K562 (cell line): Measurements from ENCODE around the gene HYAL3. TPM values are rescaled to one million over a fixed set of nuclear protein-coding genes. Genes with fewer than 3 reads are reported as not detected.

ENCODE experiments used
- ADNP ChIP-seq: fragments of 200-800 bp; sonication (Bioruptor generic); IDR thresholded peaks from 2 replicates; pipeline ENCODE4 v1.6.1; 2016; ENCODE audit warnings: missing genetic modification characterization, missing compliant biosample characterization
- ATF7 ChIP-seq: fragments of 450-650 bp; IDR thresholded peaks from 2 replicates; pipeline ENCODE4 v1.7.1; 2014; ENCODE audit warnings: mild to moderate bottlenecking, moderate library complexity
- BRD9 ChIP-seq: fragments of 450-650 bp; IDR thresholded peaks from 2 replicates; pipeline ENCODE4 v1.6.1; 2018; ENCODE audit warnings: low read depth; ENCODE audit not compliant: partially characterized antibody
- EP300 ChIP-seq: IDR thresholded peaks from 2 replicates; pipeline ENCODE4 v1.6.1; 2012; ENCODE audit warnings: low read length, improper control_type of control experiment
- GABPA ChIP-seq: fragments of 200-800 bp; sonication (Bioruptor generic); conservative IDR thresholded peaks from 2 replicates; pipeline ENCODE4 v1.6.1; 2016; ENCODE audit warnings: low read depth, missing genetic modification characterization, missing compliant biosample characterization
- HLTF ChIP-seq: fragments of 450-650 bp; IDR thresholded peaks from 2 replicates; pipeline ENCODE4 v1.6.1; 2016
- JUND ChIP-seq, 2 experiments: IDR thresholded peaks; 2 replicates in 1 of 2; 3 replicates in 1 of 2; pipeline ENCODE4 v1.6.1; 2011; ENCODE audit warnings: borderline replicate concordance in 2 of 2, low read depth in 2 of 2, low read length in 2 of 2, improper control_type of control experiment in 1 of 2, missing biosample characterization in 1 of 2, missing genetic modification characterization in 1 of 2, missing genetic modification reagents in 1 of 2
- KDM4B ChIP-seq, 2 experiments: fragments of 450-650 bp in 1 of 2; sonication (generic) in 1 of 2; IDR thresholded peaks; 2 replicates each; pipeline ENCODE4 v1.6.1; 2016 to 2017; ENCODE audit warnings: borderline replicate concordance in 2 of 2, antibody characterized with exemption in 1 of 2, low read depth in 1 of 2, mild to moderate bottlenecking in 1 of 2
- NCOA1 ChIP-seq: fragments of 450-650 bp; IDR thresholded peaks from 2 replicates; pipeline ENCODE4 v1.6.1; 2016; ENCODE audit warnings: low read depth
- PATZ1 ChIP-seq: fragments of 250-450 bp; sonication (Bioruptor Pico); IDR thresholded peaks from 2 replicates; pipeline ENCODE4 v1.5.0; 2020; ENCODE audit warnings: mild to moderate bottlenecking, borderline replicate concordance
- RBM34 ChIP-seq: fragments of 200-400 bp; formaldehyde crosslinking; IDR thresholded peaks from 2 replicates; pipeline ENCODE4 v1.6.1; 2018; ENCODE audit warnings: low read length, borderline replicate concordance; ENCODE audit not compliant: insufficient read depth
- RFX1 ChIP-seq: fragments of 450-650 bp; IDR thresholded peaks from 2 replicates; pipeline ENCODE4 v1.6.1; 2016; ENCODE audit warnings: mild to moderate bottlenecking, moderate library complexity
- TBP ChIP-seq: optimal IDR thresholded peaks from 2 replicates; pipeline ENCODE3; 2011; ENCODE audit warnings: low read depth, low read length, improper control_type of control experiment
- ZC3H11A ChIP-seq: IDR thresholded peaks from 2 replicates; pipeline ENCODE4 v1.6.1; 2012; ENCODE audit warnings: low read depth, low read length, improper control_type of control experiment
- ZFP36 ChIP-seq: fragments of 150-350 bp; IDR thresholded peaks from 2 replicates; pipeline ENCODE4 v1.6.1; 2018; ENCODE audit warnings: low read length, low read depth; ENCODE audit not compliant: partially characterized antibody
- ZFX ChIP-seq: sonication (generic); formaldehyde crosslinking; IDR thresholded peaks from 2 replicates; pipeline ENCODE4 v1.8.0; 2022; ENCODE audit warnings: mild to moderate bottlenecking, missing genetic modification reagents, moderate library complexity
- ZNF583 ChIP-seq: fragments of 250-450 bp; sonication (Bioruptor Pico); IDR thresholded peaks from 2 replicates; pipeline ENCODE4 v1.4.0; 2020
- ZNF639 ChIP-seq, 2 experiments: fragments of 200-800 bp in 1 of 2; sonication (Bioruptor generic) in 1 of 2; sonication (generic) in 1 of 2; formaldehyde crosslinking in 1 of 2; IDR thresholded peaks in 1 of 2; conservative IDR thresholded peaks in 1 of 2; 2 replicates each; pipeline versions ENCODE4 v1.5.0 to v1.6.1; 2016 to 2020; ENCODE audit warnings: missing compliant biosample characterization in 1 of 2, missing genetic modification characterization in 1 of 2, missing genetic modification reagents in 1 of 2
- ZNF76 ChIP-seq: fragments of 250-450 bp; sonication (Bioruptor Pico); IDR thresholded peaks from 2 replicates; pipeline ENCODE4 v1.4.0; 2020; ENCODE audit warnings: mild to moderate bottlenecking, moderate library complexity, borderline replicate concordance
- ZNF778 ChIP-seq: fragments of 450-650 bp; formaldehyde crosslinking; IDR thresholded peaks from 2 replicates; pipeline ENCODE4 v1.4.0; 2020; ENCODE audit warnings: mild to moderate bottlenecking, moderate library complexity
- polyA plus RNA-seq, 8 experiments: library from polyadenylated mRNA; depleted of rRNA in 4 of 8; stranded (reverse) in 5 of 8; unstranded in 3 of 8; fragments of >200 nt; fragmentation: Nextera tagmentation in 2 of 8; fragmentation: Illumina TruSeq in 1 of 8; extraction: Ambion mirVana in 2 of 8; extraction: Trizol in 1 of 8; gene quantifications; 2 replicates each; pipeline versions ENCODE4 v1.2.1 to v1.2.3, GENCODE V29; 2011 to 2014; ENCODE audit warnings: inconsistent platforms in 1 of 8, missing spikeins in 1 of 8
- total RNA-seq, 7 experiments: library from RNA; depleted of rRNA in 6 of 7; stranded (reverse); fragments of >200 nt in 6 of 7; fragmentation: Illumina TruSeq in 2 of 7; extraction: Trizol in 2 of 7; gene quantifications; 2 replicates each; pipeline versions ENCODE4 v1.2.1 to v1.2.3, GENCODE V29; 2011 to 2021; ENCODE audit warnings: low replicate concordance in 1 of 7
- TF ChIP-seq, protein P1 (sequence below), 2 experiments: fragments of 450-650 bp; IDR thresholded peaks; 2 replicates each; pipeline ENCODE4 v1.6.1; 2018; ENCODE audit warnings: mild to moderate bottlenecking in 2 of 2, low read depth in 1 of 2; ENCODE audit not compliant: partially characterized antibody in 2 of 2

The HYAL3 gene
- total and polyA plus RNA-seq, 9 of the 15 experiments (the other 6 are each of a cell fraction or from before 2014, with no cell fraction given) = 0.38 to 9.1 (median 6.8) TPM

DNA sequence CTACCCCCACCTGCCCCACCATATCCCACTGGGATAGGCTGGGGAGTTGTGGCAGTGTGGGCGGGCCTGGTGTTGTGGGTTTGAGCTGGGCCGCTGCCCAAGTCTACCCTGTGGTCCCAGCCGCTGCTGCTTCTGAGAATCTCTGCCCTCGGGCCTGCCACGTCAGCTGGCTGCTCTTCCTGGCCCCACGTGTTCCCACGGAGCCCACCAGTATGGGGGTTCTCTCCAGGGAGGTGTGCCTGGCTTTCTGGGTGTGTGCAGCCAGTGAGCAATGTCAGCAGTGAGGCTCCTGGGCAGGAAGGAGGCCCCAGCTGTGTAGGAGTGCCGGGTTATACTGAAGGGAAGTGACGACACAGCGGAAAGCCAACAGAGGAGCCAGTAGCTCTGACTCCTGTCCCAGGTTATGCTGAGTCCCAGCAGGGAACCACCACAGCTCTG is 52.7 kb downstream of the HYAL3 start (continued):
- TF ChIP-seq ZNF639 (CRISPR knock-in tag; conservative IDR thresholded peaks at IDR 0.05 in 1 of 2, IDR thresholded peaks at IDR 0.05 in 1 of 2) (0 out of 4 replicates have a peak, but pooled peaks of 1 of the 2 experiments have one; percentile 9), TBP (no peak), EP300 (no peak), NCOA1 (peak; percentile 11; the same call in 1 of the 2 replicates), HLTF (no peak), KDM4B (IDR thresholded peaks at IDR 0.05; ENCODE audit: borderline replicate concordance in 2 of 2, low read depth in 1 of 2) (0 out of 4 replicates have a peak, but pooled peaks of 1 of the 2 experiments have one; percentile 3), JUND (IDR thresholded peaks at IDR 0.05; ENCODE audit: borderline replicate concordance, low read depth, low read length) (0 out of 2 replicates have a peak, but pooled peaks have one; percentile 34), JUND (tag; IDR thresholded peaks at IDR 0.05; ENCODE audit: borderline replicate concordance, low read depth, low read length) (no peak), RFX1 (no peak), PATZ1 (no peak), ATF7 (0 out of 2 replicates have a peak, but pooled peaks have one; percentile 42), ZNF778 (CRISPR knock-in tag) (no peak), ZNF583 (CRISPR knock-in tag) (no peak), ZFP36 (no peak), BRD9 (no peak), RBM34 (no peak), ADNP (no peak), GABPA (peak; percentile 87), ZNF76 (CRISPR knock-in tag) (no peak), ZC3H11A (no peak), ZFX (CRISPR knock-in tag) (peak; percentile 33; the same call in 1 of the 2 replicates)
- TF ChIP-seq, protein P1, sequence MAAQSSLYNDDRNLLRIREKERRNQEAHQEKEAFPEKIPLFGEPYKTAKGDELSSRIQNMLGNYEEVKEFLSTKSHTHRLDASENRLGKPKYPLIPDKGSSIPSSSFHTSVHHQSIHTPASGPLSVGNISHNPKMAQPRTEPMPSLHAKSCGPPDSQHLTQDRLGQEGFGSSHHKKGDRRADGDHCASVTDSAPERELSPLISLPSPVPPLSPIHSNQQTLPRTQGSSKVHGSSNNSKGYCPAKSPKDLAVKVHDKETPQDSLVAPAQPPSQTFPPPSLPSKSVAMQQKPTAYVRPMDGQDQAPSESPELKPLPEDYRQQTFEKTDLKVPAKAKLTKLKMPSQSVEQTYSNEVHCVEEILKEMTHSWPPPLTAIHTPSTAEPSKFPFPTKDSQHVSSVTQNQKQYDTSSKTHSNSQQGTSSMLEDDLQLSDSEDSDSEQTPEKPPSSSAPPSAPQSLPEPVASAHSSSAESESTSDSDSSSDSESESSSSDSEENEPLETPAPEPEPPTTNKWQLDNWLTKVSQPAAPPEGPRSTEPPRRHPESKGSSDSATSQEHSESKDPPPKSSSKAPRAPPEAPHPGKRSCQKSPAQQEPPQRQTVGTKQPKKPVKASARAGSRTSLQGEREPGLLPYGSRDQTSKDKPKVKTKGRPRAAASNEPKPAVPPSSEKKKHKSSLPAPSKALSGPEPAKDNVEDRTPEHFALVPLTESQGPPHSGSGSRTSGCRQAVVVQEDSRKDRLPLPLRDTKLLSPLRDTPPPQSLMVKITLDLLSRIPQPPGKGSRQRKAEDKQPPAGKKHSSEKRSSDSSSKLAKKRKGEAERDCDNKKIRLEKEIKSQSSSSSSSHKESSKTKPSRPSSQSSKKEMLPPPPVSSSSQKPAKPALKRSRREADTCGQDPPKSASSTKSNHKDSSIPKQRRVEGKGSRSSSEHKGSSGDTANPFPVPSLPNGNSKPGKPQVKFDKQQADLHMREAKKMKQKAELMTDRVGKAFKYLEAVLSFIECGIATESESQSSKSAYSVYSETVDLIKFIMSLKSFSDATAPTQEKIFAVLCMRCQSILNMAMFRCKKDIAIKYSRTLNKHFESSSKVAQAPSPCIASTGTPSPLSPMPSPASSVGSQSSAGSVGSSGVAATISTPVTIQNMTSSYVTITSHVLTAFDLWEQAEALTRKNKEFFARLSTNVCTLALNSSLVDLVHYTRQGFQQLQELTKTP (IDR thresholded peaks at IDR 0.05; ENCODE audit: low read depth in 1 of 2, partially characterized antibody in 2 of 2) = no peak
